ENCODE data around the gene ELK3.

ELK3 gene

DNA sequence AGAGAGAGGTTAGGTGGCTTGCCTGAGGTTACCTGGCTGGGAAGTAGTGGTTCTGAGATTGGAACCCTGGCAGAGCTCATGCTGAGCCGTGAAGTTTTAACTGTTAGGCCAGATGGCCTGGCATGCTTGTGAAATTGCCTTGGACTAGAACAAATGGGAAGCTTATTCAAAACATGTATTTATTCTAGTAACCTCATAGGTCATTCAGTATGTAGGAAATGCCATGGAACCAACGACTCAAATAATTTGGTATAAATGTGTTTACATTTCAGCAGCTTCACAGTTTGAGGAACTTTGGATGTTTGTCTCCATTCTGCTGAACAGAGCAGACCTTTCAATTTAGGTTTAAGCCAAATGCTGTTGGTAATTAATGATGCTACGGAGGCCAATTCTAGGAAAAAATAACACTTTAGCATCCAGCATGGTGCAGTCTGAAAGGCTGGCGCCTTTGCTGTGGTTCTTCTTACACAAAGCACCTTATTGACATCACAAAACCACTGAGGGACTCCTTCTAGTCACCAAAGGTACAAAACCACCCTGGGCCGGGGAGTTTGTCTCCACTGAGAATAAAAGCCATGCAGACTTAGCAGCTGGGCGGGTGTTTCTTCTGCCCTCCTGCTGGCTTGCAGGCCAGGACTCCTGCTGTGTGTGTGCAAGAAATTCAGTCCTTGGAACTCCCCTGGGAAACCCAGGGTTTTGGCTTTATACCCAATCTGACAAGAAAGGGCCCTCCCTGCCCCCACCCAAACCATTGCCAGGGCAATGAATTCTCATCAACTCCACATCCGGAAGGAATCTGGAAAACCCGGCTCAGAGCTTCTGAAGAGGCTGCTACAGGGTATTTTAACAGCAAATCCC lies 64.2 kb downstream of the ELK3 start:
- no peak for DNase-seq

DNA sequence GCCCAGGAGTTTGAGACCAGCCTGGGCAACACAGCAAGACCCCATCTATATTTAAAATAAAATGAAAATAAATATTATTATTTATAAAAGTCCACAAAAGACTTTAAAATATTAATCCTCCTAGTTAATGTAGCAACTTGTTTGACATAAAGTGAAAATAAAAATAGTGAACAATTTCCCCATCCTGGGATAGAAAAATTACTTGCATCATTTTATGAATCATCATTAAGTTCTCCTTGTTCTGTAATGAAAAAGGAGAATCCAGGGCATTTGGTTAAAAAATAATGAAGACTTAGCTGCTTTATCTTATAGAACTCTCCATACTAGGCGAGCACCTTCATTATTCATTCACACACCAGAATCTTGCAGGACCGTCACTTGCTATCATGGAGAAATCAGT lies 66.1 kb downstream of the ELK3 start:
- no peak for DNase-seq

DNA sequence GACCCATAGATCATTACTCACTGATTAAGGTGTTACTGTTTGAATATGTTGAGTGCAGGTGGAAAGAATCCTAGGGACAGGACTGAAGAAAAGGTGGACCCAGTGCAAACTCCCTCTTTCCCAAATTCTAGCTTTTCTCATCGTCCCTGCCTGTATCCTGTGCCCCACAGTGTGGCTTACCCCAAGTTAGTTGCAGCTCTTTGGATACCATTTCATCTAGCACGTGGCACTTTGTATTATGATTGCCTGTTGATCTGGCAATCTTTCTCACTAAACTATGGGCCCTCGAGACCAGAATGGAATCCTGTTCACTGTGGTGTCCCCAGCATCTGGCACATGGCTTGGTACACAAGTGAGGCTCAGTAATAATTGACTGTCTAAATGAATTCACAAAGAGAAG lies 66.5 kb downstream of the ELK3 start:
- DNase-seq, result no peak

DNA sequence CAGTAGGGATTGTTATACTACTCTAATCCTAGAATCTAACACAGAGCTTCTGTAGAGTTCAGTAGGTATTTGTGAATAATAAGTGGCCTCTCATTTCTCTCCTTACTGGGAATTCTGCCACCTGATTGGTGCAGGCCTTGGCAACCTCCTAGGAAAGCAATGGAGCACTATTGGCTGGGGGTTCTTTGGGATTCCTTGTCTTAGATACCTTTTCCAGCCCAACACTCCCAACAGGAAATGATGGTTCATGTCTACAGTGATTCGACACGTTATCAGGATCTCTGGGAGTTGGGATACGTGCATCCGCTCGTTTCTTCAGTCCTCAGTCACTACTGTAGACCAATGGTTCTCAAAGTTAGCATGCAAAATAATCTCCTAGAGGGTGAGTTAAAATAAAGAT lies 67.4 kb downstream of the ELK3 start:
- DNase-seq, result no peak

DNA sequence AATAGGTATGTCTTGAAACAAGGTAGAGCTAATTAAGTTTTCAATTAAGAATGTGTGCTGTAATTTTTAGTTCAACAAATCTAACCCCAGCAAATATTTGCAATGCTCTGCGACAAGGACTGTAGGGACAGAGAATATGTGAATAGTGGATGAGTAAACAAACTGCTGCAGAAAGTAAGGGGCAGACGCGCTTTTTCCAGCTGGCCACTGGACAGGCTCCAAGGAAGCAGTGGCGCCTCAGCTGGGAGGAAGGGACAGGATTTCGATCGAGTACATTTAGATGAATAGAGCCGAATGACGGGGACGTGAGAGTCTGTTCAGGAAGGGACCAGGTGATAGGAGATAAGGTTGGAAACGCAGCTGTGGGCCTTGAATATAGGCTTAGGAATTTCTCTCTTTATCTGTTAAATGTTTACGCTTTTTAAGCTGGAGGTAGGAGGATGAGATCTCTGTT lies 69.3 kb downstream of the ELK3 start:
- no peak for DNase-seq

DNA sequence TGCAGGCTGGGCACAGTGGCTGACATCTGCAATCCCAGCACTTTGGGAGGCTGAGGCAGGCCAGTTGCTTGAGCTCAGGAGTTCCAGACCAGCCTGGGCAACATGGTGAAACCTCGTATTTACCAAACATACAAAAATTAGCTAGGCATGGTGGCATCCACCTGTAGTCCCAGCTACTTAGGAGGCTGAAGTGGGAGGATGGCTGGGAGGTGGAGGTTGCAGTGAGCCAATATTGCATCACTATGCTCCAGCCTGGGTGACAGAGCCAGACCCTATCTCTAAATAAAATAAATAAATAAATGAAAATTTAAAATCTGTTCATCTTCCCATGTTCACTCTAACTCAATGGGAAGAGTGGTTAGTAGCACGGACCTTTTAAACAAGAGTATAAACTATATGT lies 71.2 kb downstream of the ELK3 start:
- DNase-seq, result no peak

DNA sequence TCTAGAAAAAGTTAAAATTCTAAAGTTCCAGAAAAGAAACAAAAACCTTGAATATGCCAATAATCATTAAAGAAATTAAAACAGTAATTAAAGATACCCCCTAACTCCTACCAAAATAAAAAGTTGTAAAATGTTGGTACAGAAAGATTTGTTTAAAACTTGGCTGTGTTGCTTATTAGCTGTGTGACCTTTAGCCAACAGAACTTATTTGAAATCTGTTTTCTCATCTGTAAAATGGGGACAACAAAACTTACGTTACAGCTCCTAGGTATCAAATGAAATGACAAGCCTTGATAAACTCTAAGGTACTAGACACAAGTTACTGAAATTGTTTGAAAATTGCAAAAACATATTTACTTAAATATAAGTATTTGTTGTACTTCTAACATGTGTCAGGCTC lies 71.7 kb downstream of the ELK3 start:
- DNase-seq, result no peak

DNA sequence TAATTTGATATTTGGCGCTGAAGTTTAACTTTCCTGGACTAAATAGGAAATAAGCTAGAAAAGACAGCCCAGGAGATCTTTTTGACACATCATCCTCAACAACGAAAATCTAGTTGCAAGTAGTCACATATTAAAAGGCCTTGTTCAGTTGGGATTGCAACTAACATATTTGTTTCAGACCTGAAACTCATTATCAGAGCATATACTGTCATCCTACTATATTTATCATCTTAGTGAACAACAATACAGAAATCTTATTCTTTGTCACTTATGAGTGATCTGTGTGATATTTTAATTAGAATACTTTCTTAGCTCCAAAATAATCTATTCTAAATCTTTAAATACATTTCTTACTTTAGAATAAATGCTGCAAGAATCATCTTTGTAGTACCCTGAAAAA lies 72.1 kb downstream of the ELK3 start:
- DNase-seq, result no peak

DNA sequence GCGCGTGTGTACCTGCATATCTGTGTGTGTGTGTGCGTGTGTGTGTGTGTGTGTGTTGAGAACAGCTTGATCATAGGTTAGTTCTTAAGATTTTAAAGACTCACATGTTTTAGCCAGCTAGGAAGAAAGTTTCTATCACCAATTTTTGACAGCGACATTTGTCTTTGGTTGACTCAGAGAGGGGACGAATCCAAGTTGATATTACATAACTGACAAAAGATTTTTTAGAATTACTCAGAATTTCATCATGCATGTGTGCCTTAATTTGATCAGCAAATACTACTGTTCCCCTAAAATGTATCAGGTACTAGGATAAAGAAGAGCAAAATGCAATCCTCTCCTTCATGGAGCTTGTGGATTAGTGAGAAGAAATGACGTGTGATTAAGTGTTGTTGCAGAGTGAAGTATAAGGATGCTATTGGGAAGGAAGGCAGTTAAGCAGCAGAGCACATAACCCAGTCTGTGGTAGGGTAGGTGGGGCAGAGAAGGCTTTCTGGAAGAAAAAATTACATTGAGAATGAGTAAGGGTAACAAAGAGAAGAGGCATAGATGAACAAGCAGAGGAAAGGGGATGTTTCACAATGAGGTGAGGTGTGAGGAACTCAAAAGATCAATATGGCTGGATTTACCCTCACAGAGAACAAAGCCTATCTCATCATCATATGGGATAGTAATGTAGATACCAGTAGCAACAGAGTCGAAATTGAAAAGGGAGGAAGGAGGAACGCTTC lies 77.5 kb downstream of the ELK3 start:
- no peak for DNase-seq

DNA sequence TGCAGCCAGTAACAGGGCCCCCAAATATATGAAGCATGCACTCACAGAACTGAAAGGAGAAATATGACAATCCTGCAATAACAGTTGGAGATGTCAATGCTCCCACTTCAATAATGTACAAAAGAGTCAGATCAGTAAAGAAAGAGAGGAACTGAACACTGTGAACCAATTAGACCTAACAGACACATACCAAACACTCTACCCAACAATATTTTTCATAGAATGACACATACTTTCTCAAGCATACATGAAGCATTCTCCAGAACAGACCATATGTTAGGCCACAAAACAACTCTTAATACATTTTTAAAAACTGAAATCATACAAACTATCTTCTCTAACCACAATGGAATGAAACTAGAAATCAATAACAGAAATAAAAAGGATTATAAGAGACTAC lies 80.2 kb downstream of the ELK3 start:
- DNase-seq, result no peak

DNA sequence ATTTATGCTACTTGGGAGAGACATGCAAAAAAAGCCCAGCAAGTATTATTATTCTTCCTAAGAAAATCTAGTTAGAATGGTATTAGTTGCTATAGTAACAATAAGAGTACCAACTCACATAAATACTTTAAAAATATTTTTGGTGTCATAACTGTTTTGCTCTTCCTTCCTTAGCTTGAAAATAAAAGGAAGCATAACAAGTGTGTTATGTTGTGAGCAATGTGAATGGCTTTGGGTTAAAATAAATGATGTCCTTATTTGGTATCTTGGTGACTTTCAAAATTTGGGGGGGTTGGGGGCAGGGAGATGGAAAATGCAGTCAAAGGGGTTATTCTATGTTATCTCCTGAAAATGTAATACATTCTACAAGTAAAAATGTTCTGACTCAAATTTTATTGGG lies 91.0 kb downstream of the ELK3 start:
- DNase-seq, result no peak

DNA sequence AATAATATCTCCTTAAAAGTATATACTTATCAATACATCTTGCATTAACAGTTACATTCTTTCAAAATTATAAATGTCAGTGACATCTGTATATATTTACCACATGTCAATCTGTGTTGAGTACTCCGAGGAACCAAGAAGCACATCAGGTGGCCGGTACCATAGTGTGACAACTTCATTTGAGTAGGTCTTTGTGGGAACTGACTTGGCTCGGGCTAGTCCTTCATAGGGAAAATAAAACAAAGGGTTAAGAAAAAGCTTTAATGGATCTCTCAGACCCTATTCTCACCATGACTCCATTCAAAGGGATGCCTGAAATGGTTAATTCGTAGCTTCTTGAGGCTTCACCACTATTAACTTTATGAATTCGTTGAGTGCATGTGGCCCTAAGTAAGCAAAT lies 94.9 kb downstream of the ELK3 start:
- DNase-seq, result no peak

DNA sequence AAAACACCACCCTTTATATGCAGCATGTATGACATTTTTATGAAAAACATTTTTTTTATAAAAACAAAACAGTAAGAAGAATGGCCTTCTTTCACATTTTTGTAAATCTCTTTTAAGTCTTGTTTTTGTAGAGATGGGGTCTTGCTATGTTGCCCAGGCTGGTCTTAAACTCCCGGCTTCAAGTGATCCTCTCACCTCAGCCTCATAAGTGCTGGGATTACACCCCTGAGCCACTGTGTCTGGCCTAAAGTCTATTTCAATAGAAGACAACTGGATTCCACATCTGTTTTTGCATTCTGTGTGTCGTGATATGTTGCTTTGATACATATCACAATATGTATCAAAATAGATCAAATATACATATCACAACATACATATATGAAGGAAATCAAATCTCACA lies 98.9 kb downstream of the ELK3 start:
- no peak for DNase-seq

DNA sequence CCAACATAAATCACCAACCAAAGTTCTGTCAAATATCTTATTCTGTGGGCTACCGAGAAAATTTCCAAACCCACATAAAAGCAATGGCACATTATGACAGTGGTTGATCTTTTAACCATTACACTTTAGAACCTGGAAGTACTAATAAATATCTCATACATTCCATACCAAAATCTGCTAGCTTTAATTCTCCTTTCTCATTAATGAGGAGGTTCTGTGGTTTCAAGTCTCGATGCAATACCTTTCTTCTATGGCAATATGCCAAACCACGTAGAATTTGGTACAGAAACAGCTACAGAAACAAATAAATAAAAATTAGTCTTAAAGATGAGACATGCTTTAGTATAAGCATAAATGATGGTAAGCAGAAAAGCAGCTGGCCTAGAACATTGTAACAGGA lies 100.7 kb downstream of the ELK3 start:
- no peak for DNase-seq

DNA sequence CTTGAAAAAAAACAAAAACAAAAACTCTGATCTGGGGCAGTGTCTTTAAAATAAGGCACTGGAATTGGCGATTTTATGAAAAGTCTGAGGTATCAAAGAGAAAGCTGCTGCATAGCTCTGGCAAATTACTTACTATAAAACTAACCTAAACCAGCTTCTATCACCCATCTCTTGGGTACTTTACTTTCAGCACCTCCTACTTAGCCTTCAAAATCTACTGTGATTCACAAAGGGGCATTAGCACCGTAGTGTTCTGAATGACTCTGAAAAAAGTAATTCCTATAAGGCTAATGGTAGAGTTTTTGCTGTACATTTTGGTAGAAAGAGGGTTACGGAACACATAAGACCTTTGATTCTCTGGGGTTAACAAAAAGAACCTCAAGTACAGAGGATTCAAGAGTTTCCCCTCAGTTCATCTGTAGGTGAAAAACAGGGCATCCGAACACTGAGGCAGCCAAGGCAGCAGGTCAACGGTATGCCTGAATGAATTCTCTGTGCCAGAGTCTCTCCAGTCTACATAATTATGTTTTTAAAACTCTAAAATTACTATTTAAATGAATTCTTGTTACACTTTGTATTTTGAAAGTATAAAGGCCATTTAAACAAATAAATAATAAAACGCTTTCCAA lies 101.5 kb downstream of the ELK3 start:
- no peak for DNase-seq

DNA sequence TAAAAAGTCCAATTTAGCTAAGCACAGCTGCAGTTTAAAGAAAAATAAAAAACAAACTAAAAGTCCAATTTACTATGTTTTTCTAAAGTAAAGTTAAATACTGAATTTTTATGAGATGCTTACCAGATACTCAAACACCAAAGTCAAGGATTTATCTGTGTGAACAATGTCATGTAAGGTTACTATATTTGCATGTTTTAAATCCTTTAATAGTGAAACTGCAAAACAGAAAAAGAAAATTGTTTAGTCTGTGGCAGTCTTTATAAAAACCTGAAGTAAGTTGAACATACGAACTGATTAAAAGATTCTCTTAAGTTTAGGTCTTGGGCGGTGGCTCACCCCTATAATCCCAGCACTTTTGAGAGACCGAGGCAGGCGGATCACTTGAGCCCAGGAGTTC lies 103.3 kb downstream of the ELK3 start:
- no peak for DNase-seq

DNA sequence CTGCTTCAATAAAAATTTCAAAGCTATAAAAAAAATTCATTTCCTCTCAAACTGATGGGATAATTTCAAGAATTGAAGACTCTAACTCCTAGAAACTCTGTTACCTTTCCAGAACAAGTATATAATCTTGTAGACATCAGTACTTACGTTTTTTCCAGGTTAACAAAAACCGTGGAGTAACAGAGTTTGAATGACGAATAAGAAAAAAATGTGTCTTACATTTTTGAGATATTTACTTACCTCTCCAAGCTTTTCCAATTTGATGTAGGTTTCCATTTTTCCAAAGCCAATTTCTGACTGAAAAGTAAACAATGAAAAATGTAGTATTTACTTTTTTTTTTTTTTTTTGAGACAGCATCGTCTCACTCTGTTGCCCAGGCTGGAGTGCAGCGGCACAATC lies 105.9 kb downstream of the ELK3 start:
- no peak for DNase-seq

DNA sequence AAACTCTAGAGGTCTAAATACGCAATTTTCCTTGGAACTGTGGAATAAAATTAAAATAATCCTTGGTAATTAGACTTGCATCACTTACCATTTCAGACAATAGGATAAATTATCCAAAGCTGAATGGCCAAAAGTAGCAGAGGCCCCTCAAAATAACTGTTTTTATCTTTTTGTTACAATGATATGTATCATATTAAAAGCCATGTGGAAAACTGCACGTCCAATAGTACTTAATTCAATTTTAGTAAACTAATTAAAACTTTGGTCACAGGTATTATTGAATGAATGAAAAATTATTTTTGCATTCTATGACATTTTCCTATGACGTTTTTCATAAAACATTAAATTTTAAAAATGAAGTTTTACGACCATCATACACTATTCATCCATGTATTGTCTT lies 107.6 kb downstream of the ELK3 start:
- no peak for DNase-seq

DNA sequence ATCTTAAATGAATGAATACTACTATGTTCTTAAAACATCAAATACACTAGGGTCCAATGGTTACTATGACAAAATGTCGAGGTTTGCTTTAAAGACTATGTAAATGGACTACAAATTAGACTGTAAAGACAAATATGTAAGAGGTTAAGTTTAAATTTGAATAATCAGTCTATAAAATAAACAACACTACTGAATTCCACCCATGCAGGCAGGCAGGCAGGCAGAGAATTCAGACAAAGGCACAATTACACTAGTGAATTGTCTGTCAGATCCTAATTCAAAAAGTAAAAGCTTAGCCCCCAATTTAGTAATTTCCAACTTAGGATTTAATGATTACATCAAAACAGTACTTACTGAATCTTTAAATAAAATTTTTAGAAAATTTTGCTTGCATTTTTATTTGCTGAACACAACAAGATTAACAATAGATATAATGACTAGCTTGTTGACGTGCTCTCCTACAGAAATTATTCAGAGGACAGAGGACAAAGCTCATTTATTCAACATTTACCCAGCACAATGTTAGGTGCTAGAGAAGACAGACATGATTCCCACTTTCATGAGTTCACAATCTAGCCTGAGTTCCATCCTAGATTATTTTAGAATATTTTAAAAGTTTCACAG lies 108.6 kb downstream of the ELK3 start:
- no peak for DNase-seq

DNA sequence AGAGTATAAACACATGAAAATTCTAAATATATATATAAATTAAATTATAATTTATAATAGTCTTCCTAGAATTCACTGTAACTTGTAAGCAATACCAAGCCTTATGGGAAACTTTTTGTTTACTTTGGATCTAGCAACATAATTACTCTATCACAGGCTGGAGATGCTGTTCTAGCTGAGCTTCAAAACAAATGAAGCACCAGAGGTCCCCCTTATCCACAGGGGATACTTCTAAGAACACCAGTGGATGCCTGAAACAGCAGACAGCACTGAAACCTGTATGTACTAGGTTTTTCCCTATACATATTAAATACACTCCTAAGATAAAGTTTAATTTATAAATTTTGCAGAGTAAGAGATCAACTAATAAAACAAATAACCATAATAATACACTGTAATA lies 109.5 kb downstream of the ELK3 start:
- no peak for DNase-seq

DNA sequence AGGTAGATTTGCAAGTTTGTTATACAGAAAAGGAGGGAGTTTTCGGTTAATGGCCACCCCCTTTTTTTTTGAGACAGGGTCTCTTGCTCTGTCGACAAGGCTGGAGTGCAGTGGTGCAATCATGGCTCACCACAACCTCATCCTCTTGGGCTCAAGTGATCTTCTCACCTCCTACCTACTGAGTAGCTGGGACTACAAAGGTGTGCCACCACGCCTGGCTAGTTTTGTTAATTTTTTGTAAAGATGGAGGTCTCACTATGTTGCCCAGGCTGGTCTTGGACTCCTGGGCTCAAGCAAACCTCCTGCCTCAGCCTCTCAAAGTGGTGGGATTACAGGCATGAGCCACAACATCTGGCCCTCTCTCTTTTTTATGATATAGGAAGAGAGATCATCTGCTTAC lies 111.5 kb downstream of the ELK3 start:
- DNase-seq, result no peak

DNA sequence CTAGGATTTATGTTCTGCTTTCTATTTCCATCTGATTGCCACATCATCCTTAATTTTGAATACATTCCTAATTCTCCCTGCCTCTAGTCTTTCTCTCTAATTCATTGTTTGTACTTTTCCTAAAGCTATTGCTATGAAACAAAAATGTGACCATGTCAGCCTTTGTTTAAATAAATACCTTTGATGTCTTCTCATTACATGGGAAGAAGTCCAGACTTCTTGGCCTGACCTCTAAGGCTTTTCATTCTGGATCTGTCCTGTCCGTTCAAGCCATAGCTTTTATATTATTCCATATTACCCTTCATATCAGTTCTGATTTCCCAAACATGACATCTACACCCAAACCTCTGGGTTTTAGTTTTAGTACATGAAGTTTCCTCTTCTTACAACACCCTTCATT lies 114.7 kb downstream of the ELK3 start:
- no peak for DNase-seq

DNA sequence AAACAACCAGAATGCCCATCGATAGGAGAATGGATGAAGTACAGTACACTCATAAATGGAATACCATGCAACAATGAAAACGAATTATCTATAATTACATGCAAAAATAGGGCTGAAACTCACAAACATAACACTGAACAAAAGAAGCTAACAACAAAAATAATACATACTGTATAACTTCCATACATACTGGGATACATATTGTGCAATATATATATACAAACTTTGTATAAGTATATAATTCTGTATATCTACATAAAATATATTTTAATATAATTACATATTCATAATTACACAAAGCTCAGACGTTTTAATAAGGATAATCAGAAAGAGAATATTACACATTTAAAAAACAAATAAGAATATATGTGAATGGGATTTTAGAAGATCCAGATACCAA lies 115.9 kb downstream of the ELK3 start:
- no peak for DNase-seq

DNA sequence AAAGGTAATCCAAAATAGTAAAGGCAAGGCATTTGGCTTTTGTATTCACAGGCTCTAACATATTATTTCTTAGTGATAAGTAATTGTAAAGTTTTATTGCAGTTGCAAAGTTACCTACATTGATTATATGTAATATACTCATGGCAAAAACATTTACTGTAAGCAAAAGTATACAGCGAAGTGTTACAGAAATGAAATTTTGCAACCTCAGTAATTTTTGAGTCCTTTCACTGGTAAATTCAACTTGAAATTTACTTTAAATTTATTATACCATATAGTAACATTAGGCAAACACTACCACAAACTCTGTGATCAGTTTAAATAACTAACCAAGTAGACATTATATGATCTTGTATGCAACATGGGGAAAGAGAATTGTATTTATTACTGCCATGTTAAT lies 117.0 kb downstream of the ELK3 start:
- DNase-seq, result no peak

All from activated gamma-delta T cell treated with Interleukin-2 at 50 U/mL for 16 hours (primary cell).